DND-41 (cell line): ENCODE data around the gene C1orf52.

Experiments used
- ATAC-seq: fragments of 200-7000 bp; cut with Tn5 transposase; 3 replicates; pipeline ENCODE4 v1.9.1; 2021; ENCODE audit warnings: low read depth; ENCODE audit not compliant: insufficient read depth
- DNase-seq: peaks from one replicate; pipeline ENCODE4 v3.0.0-alpha.2; 2020
- H2AFZ ChIP-seq: 2 replicates; pipeline ENCODE4 v1.6.0; 2012; ENCODE audit warnings: low read depth, low read length
- H3K27ac ChIP-seq: 2 replicates; pipeline ENCODE4 v1.5.1; 2012; ENCODE audit warnings: low read length, inconsistent platforms
- H3K27me3 ChIP-seq: fragments of 200-600 bp; sonication (generic); 2 replicates; pipeline ENCODE4 v1.6.0; 2012; ENCODE audit warnings: low read length, mild to moderate bottlenecking, inconsistent platforms; ENCODE audit not compliant: insufficient read depth, poor library complexity
- H3K36me3 ChIP-seq: 2 replicates; pipeline ENCODE4 v1.5.1; 2012; ENCODE audit warnings: low read length, inconsistent platforms; ENCODE audit not compliant: insufficient read depth
- H3K4me1 ChIP-seq: 2 replicates; pipeline ENCODE4 v1.5.1; 2012; ENCODE audit warnings: mild to moderate bottlenecking, low read length; ENCODE audit not compliant: insufficient read depth
- H3K4me2 ChIP-seq: 2 replicates; pipeline ENCODE4 v1.6.0; 2012; ENCODE audit warnings: mild to moderate bottlenecking, moderate library complexity, low read length, inconsistent platforms; ENCODE audit not compliant: insufficient read depth
- H3K4me3 ChIP-seq, 2 experiments: fragments of 200-600 bp in 1 of 2; shearing (Covaris generic) in 1 of 2; 2 replicates each; pipeline ENCODE4 v1.5.1; 2012 to 2016; ENCODE audit warnings: inconsistent platforms in 2 of 2, low read length in 2 of 2, mild to moderate bottlenecking in 2 of 2, low read depth in 1 of 2, moderate library complexity in 1 of 2
- H3K79me2 ChIP-seq: 2 replicates; pipeline ENCODE4 v1.6.0; 2012; ENCODE audit warnings: low read length, inconsistent platforms; ENCODE audit not compliant: insufficient read depth
- H3K9ac ChIP-seq: 2 replicates; pipeline ENCODE4 v1.6.0; 2012; ENCODE audit warnings: low read depth, mild to moderate bottlenecking, inconsistent platforms, low read length, moderate library complexity
- H3K9me3 ChIP-seq: 2 replicates; pipeline ENCODE4 v1.5.1; 2012; ENCODE audit warnings: low read length, moderate library complexity, mild to moderate bottlenecking, inconsistent platforms; ENCODE audit not compliant: insufficient read depth, severe bottlenecking
- H4K20me1 ChIP-seq: 2 replicates; pipeline ENCODE4 v1.6.0; 2012; ENCODE audit warnings: low read length; ENCODE audit not compliant: insufficient read depth
- EZH2 ChIP-seq: IDR thresholded peaks from 3 replicates; pipeline ENCODE4 v1.6.1; 2012; ENCODE audit warnings: borderline replicate concordance, low read depth, mild to moderate bottlenecking, moderate library complexity, low read length, inconsistent platforms; ENCODE audit not compliant: severe bottlenecking
- TF ChIP-seq, protein P1 (sequence below): IDR thresholded peaks from 2 replicates; pipeline ENCODE4 v1.5.1; 2012; ENCODE audit warnings: borderline replicate concordance, low read length, moderate library complexity, mild to moderate bottlenecking; ENCODE audit not compliant: poor library complexity, severe bottlenecking; ENCODE audit errors: extremely low read depth

C1orf52 gene

DNA sequence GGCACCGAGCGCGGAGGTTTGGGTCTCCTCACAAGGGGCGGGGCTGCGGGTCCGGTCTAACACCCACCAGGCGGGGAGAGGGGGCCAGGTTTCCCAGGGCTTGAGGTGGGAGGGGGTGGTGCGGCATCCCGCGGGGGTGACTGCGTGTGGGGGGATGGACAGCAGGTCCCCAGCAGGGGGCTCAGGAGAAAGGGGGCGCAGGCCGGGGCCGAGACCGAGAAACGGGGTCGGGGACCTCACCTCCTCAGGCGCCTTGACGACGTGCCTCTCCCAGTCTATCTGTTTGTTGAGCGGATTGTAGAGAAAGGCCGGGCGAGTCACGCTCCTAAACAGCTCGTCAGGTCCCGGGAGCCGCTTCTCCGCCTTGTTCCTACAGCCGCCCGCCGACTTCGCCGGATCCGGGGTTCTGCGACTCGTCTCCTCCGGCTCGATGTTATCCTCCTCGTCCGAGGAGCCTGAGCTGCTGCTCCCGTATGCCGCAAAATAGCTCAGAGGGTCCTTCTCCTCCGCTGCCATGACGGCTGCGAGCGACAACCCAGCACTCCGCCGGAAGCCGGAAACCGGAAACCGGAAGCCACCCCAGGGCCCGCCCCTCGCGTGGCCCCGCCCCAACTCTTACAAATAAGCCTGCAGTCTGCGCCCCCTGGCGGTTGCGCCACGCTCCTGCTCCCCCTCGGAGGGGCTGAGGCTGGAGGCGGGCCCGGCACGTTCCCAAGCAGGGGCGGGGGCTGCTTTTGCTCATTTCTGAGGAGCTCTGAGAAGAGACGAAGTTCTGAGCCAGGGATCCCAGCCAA lies at the start of gene C1orf52:
C1orf52 (minus strand) TSS at position 545 of the 794 bp plus-strand sequence; CDS start at position 516, 29 bp downstream.
- TF ChIP-seq, protein P1, sequence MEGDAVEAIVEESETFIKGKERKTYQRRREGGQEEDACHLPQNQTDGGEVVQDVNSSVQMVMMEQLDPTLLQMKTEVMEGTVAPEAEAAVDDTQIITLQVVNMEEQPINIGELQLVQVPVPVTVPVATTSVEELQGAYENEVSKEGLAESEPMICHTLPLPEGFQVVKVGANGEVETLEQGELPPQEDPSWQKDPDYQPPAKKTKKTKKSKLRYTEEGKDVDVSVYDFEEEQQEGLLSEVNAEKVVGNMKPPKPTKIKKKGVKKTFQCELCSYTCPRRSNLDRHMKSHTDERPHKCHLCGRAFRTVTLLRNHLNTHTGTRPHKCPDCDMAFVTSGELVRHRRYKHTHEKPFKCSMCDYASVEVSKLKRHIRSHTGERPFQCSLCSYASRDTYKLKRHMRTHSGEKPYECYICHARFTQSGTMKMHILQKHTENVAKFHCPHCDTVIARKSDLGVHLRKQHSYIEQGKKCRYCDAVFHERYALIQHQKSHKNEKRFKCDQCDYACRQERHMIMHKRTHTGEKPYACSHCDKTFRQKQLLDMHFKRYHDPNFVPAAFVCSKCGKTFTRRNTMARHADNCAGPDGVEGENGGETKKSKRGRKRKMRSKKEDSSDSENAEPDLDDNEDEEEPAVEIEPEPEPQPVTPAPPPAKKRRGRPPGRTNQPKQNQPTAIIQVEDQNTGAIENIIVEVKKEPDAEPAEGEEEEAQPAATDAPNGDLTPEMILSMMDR = peak; percentile 96
- TF ChIP-seq EZH2 = no peak
- Histone ChIP-seq H3K4me2 (peak within 1 kb of the TSS; percentile 84), H2AFZ (peak within 1 kb of the TSS; percentile 99), H3K27ac (peak within 1 kb of the TSS; percentile 84), H3K79me2 (peaks cover 42% of the 10 kb centered on the region), H3K4me3 (peak within 1 kb of the TSS; percentile 81 to 92), H4K20me1 (peaks cover 15% of the 10 kb centered on the region; the same call in 1 of the 2 replicates), H3K36me3 (peaks cover 33% of the 10 kb centered on the region), H3K4me1 (peaks cover 43% of the 10 kb centered on the region), H3K27me3 (no peaks in the 10 kb centered on the region), H3K9ac (peak within 1 kb of the TSS; percentile 76), H3K9me3 (no peaks in the 10 kb centered on the region)
- peak; percentile 92 for ATAC-seq
- DNase-seq = peak; percentile 94

DNA sequence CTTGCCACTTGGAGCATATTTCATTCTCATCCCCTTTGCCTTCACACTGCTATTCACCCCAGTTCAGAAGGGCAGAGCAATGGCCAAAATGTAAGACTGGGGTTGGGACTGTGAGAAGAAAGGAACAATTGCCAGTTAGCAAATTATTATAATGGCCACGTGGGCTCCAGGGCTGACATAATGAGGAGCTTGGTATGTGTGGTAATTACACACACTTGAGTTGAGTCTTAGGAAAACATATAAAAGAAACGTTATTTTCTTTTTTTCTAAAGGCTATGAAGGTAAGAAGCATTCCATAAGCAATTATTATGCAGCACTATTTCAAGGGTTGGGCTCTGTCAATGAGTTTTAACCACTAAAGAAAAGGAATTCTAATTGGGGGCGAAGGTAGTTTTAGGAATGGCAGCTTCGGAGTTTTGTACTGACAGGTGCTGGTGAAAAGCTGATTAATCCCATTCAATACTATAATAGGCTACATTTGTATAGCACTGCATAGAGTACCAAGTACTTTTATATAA lies 49.4 kb upstream of the C1orf52 start:
- ATAC-seq = no peak

DNA sequence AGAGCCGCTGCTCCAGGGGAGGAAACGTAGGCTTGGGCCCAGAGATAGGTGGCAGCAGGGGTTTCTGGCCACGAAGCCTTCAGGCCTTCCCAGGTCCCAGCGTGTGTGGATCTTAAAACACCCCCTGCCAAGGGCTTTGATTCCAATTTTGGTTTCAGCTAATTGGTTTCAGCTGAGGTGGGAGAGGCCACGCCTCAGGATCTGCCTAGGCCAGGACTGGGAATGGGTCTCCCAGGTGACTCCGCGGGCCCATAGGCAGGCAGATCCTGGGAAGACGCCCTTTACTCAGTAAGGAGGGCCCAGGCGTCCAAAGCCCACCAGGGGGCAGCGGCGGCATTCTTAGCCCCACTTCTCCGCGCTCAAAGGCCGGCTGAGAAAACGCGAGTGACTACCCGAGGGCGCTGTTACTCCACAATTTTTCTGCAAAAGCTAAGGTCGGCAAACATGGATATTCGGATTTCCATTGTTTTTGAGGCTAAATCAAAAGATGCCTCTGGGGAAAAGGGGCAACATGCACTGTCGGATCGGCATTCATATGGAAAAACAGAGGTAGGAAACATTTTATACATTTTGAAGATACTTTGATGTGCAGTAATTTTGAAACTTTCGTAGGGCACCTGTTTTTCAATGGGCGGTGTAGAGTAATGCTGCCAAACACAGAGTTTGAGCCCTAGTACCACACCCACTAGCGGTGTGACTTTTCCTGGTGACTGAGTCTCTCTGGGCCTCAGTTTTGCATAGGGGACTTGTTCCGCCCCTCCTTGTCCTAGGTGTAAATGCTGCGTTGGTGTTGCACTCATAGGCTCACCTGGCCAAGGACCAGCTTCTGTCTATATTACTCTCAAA lies 48.7 kb upstream of the C1orf52 start:
- no peaks in the 10 kb centered on the region for H4K20me1 ChIP-seq
- no peak overlapping the region for H2AFZ ChIP-seq
- no peak overlapping the region; the same call in 1 of the 2 replicates for H3K4me2 ChIP-seq
- ATAC-seq (peak; percentile 94), DNase-seq (peak; percentile 66)
- H3K9ac ChIP-seq = no peak overlapping the region
- H3K27ac ChIP-seq = no peak overlapping the region
- H3K4me3 ChIP-seq = no peak overlapping the region
- H3K4me1 ChIP-seq = no peaks in the 10 kb centered on the region
- peaks cover 10% of the 10 kb centered on the region for H3K27me3 ChIP-seq
- TF ChIP-seq EZH2 = no peak
- TF ChIP-seq, protein P1 = peak; percentile 78
- no peaks in the 10 kb centered on the region for H3K9me3 ChIP-seq
- H3K79me2 ChIP-seq = no peaks in the 10 kb centered on the region
- no peaks in the 10 kb centered on the region for H3K36me3 ChIP-seq

More for the DNA sequence above, 49.4 kb upstream of the C1orf52 start:
- H2AFZ ChIP-seq = no peak overlapping the region
- no peaks in the 10 kb centered on the region for H3K36me3 ChIP-seq
- no peak overlapping the region for H3K4me2 ChIP-seq
- no peak for TF ChIP-seq EZH2
- TF ChIP-seq, protein P1 = no peak
- no peaks in the 10 kb centered on the region for H4K20me1 ChIP-seq
- no peak for DNase-seq
- no peak overlapping the region for H3K27ac ChIP-seq
- H3K9me3 ChIP-seq = no peaks in the 10 kb centered on the region
- H3K9ac ChIP-seq = no peak overlapping the region
- H3K79me2 ChIP-seq = no peaks in the 10 kb centered on the region
- H3K27me3 ChIP-seq = peaks cover 10% of the 10 kb centered on the region
- H3K4me1 ChIP-seq = no peaks in the 10 kb centered on the region
- no peak overlapping the region for H3K4me3 ChIP-seq
